Stimulated activated naive B cell treated with anti-CD40 and anti-IgM and Interleukin-4, amounts not matched to agents 10 μg/mL and 1 μg/mL and 100 μg/mL, for 72 hours (primary cell): ENCODE results near the gene SHROOM3.

Source experiments
- ATAC-seq, 2 donors: fragments of 150-1000 bp; cut with Tn5 transposase; replicated peaks; 2 replicates each; pipeline ENCODE4 v1.10.0; 2021; ENCODE audit warnings: moderate library complexity in 1 of 2
- DNase-seq: peaks from one replicate; pipeline ENCODE4 v3.0.0; 2021
- H3K27ac Mint-ChIP-seq: one replicate; pipeline ENCODE4 v1.8.0; 2022; ENCODE audit warnings: mild to moderate bottlenecking, mixed read lengths
- H3K27me3 Mint-ChIP-seq, 2 donors: one replicate each; pipeline ENCODE4 v1.8.0; 2022; ENCODE audit warnings: mixed read lengths in 2 of 2
- H3K36me3 Mint-ChIP-seq, 2 donors: one replicate each; pipeline ENCODE4 v1.8.0; 2022; ENCODE audit warnings: mixed read lengths in 2 of 2, mild to moderate bottlenecking in 1 of 2
- H3K4me1 Mint-ChIP-seq, 2 donors: one replicate each; pipeline ENCODE4 v1.8.0; 2022; ENCODE audit warnings: mixed read lengths in 2 of 2, mild to moderate bottlenecking in 1 of 2
- H3K4me3 Mint-ChIP-seq, 2 donors: one replicate each; pipeline ENCODE4 v1.8.0; 2022; ENCODE audit warnings: mild to moderate bottlenecking in 2 of 2, mixed read lengths in 2 of 2, moderate library complexity in 1 of 2
- H3K9me3 Mint-ChIP-seq, 2 donors: one replicate each; pipeline ENCODE4 v1.8.0; 2022; ENCODE audit warnings: mixed read lengths in 2 of 2, mild to moderate bottlenecking in 1 of 2

SHROOM3 gene

GRCh38 chr4:76546759-76547742, 112.0 kb downstream of the SHROOM3 start:
- peaks cover 2 to 5% of the 10 kb centered on the region in 2 donors for H3K9me3 Mint-ChIP-seq
- peaks cover 15 to 29% of the 10 kb centered on the region in 2 donors for H3K4me1 Mint-ChIP-seq
- no peak overlapping the region for H3K4me3 Mint-ChIP-seq
- no peak for DNase-seq
- ATAC-seq, result no peak
- no peak overlapping the region for H3K27ac Mint-ChIP-seq
- peaks cover 0 to 8% of the 10 kb centered on the region in 2 donors for H3K27me3 Mint-ChIP-seq
- no peaks in the 10 kb centered on the region for H3K36me3 Mint-ChIP-seq

GRCh38 chr4:76548704-76549103, 113.7 kb downstream of the SHROOM3 start:
- ATAC-seq, result no peak
- Mint-ChIP-seq H3K36me3 (no peaks in the 10 kb centered on the region), H3K4me1 (peaks cover 13 to 26% of the 10 kb centered on the region in 2 donors), H3K27ac (no peak overlapping the region), H3K27me3 (peaks cover 0 to 8% of the 10 kb centered on the region in 2 donors), H3K9me3 (no peaks in the 10 kb centered on the region), H3K4me3 (no peak overlapping the region)
- DNase-seq, result no peak

- Mint-ChIP-seq H3K9me3 (no peaks in the 10 kb centered on the region), H3K4me3 (no peak overlapping the region), H3K27me3 (peaks cover 0 to 8% of the 10 kb centered on the region in 2 donors), H3K4me1 (peaks cover 10 to 18% of the 10 kb centered on the region in 2 donors), H3K27ac (no peak overlapping the region), H3K36me3 (no peaks in the 10 kb centered on the region)
- DNase-seq (no peak), ATAC-seq (no peak)
These were observed 114.7 kb downstream of the SHROOM3 start for GRCh38 chr4:76549765-76550164.

- H3K36me3 Mint-ChIP-seq, result no peaks in the 10 kb centered on the region
- no peak for ATAC-seq
These were observed 116.1 kb downstream of the SHROOM3 start for GRCh38 chr4:76550966-76551780.

GRCh38 chr4:76554630-76555029, 119.6 kb downstream of the SHROOM3 start:
- H3K9me3 Mint-ChIP-seq, result no peaks in the 10 kb centered on the region
- no peak for DNase-seq
- H3K27ac Mint-ChIP-seq, result no peak overlapping the region
- no peaks in the 10 kb centered on the region for H3K36me3 Mint-ChIP-seq
- H3K4me1 Mint-ChIP-seq, result no peaks in the 10 kb centered on the region
- no peak for ATAC-seq
- no peak overlapping the region for H3K4me3 Mint-ChIP-seq
- H3K27me3 Mint-ChIP-seq, result no peaks in the 10 kb centered on the region

More at GRCh38 chr4:76550966-76551780, 116.1 kb downstream of the SHROOM3 start:
- DNase-seq, result no peak
- Mint-ChIP-seq H3K9me3 (no peaks in the 10 kb centered on the region), H3K27me3 (peaks cover 0 to 8% of the 10 kb centered on the region in 2 donors), H3K27ac (no peak overlapping the region), H3K4me3 (no peak overlapping the region), H3K4me1 (peaks cover 2 to 7% of the 10 kb centered on the region in 2 donors)

- no peaks in the 10 kb centered on the region for H3K36me3 Mint-ChIP-seq
- H3K27ac Mint-ChIP-seq, result no peak overlapping the region
- H3K4me1 Mint-ChIP-seq, result no peaks in the 10 kb centered on the region
- no peak for DNase-seq
- peaks cover 0 to 4% of the 10 kb centered on the region in 2 donors for H3K27me3 Mint-ChIP-seq
- no peak for ATAC-seq
- no peak overlapping the region for H3K4me3 Mint-ChIP-seq
- no peaks in the 10 kb centered on the region for H3K9me3 Mint-ChIP-seq
These were observed 121.4 kb downstream of the SHROOM3 start for GRCh38 chr4:76556452-76556851.

GRCh38 chr4:76558396-76559235, 123.6 kb downstream of the SHROOM3 start:
- peaks cover 0 to 4% of the 10 kb centered on the region in 2 donors for H3K27me3 Mint-ChIP-seq
- peaks cover under 1 to 6% of the 10 kb centered on the region in 2 donors for H3K4me1 Mint-ChIP-seq
- no peak for ATAC-seq
- no peak overlapping the region for H3K4me3 Mint-ChIP-seq
- H3K27ac Mint-ChIP-seq, result no peak overlapping the region
- H3K9me3 Mint-ChIP-seq, result no peaks in the 10 kb centered on the region
- no peaks in the 10 kb centered on the region for H3K36me3 Mint-ChIP-seq
- no peak for DNase-seq

GRCh38 chr4:76559236-76560071, 124.4 kb downstream of the SHROOM3 start:
- peaks cover 0 to 4% of the 10 kb centered on the region in 2 donors for H3K27me3 Mint-ChIP-seq
- no peak for ATAC-seq
- H3K27ac Mint-ChIP-seq, result no peak overlapping the region
- DNase-seq, result no peak
- H3K9me3 Mint-ChIP-seq, result no peaks in the 10 kb centered on the region
- peaks cover 5 to 13% of the 10 kb centered on the region in 2 donors for H3K4me1 Mint-ChIP-seq
- no peak overlapping the region for H3K4me3 Mint-ChIP-seq
- H3K36me3 Mint-ChIP-seq, result no peaks in the 10 kb centered on the region

GRCh38 chr4:76562161-76562560, 127.1 kb downstream of the SHROOM3 start:
- no peak for DNase-seq
- Mint-ChIP-seq H3K4me3 (no peak overlapping the region), H3K27me3 (peaks cover 0 to 4% of the 10 kb centered on the region in 2 donors), H3K36me3 (no peaks in the 10 kb centered on the region), H3K4me1 (peaks cover 5 to 13% of the 10 kb centered on the region in 2 donors), H3K9me3 (no peaks in the 10 kb centered on the region), H3K27ac (no peak overlapping the region)
- ATAC-seq, result no peak

GRCh38 chr4:76562836-76563453, 127.9 kb downstream of the SHROOM3 start:
- H3K27ac Mint-ChIP-seq, result no peak overlapping the region

GRCh38 chr4:76563454-76564122, 128.6 kb downstream of the SHROOM3 start:
- Mint-ChIP-seq H3K36me3 (no peaks in the 10 kb centered on the region), H3K27me3 (peaks cover 0 to 4% of the 10 kb centered on the region in 2 donors), H3K4me3 (no peak overlapping the region), H3K4me1 (peaks cover 5 to 15% of the 10 kb centered on the region in 2 donors), H3K27ac (no peak overlapping the region), H3K9me3 (no peaks in the 10 kb centered on the region)
- DNase-seq, result no peak
- peak; percentile 57 to 60 for ATAC-seq

More at GRCh38 chr4:76562836-76563453, 127.9 kb downstream of the SHROOM3 start:
- Mint-ChIP-seq H3K9me3 (no peaks in the 10 kb centered on the region), H3K4me3 (no peak overlapping the region), H3K36me3 (no peaks in the 10 kb centered on the region), H3K27me3 (peaks cover 0 to 4% of the 10 kb centered on the region in 2 donors), H3K4me1 (peaks cover 5 to 13% of the 10 kb centered on the region in 2 donors)
- ATAC-seq, result peak; percentile 67 to 74
- DNase-seq, result no peak

- peaks cover 0 to 4% of the 10 kb centered on the region in 2 donors for H3K27me3 Mint-ChIP-seq
- DNase-seq (no peak), ATAC-seq (no peak)
- no peak overlapping the region for H3K27ac Mint-ChIP-seq
- no peaks in the 10 kb centered on the region for H3K9me3 Mint-ChIP-seq
- no peaks in the 10 kb centered on the region for H3K36me3 Mint-ChIP-seq
- H3K4me1 Mint-ChIP-seq, result peaks cover 5 to 22% of the 10 kb centered on the region in 2 donors
- H3K4me3 Mint-ChIP-seq, result no peak overlapping the region
These were observed 129.3 kb downstream of the SHROOM3 start for GRCh38 chr4:76564123-76564915.
